Fibroblast of lung (primary cell): ENCODE results near the gene ARVCF. TPM values are rescaled to one million over a fixed set of nuclear protein-coding genes. Genes with fewer than 3 reads are reported as not detected.

Experiments
- DNase-seq, 2 donors: peaks; one replicate each; pipeline versions ENCODE4 v3.0.0 to v3.0.0-alpha.2; 2010; ENCODE audit warnings: low read depth in 2 of 2
- H2AFZ ChIP-seq: 2 replicates; pipeline ENCODE4 v1.5.1; 2012; ENCODE audit warnings: low read length, control low read depth, inconsistent platforms
- H3K27ac ChIP-seq: 2 replicates; pipeline ENCODE4 v1.5.1; 2011; ENCODE audit warnings: low read length, control low read depth; ENCODE audit not compliant: insufficient read depth
- H3K27me3 ChIP-seq: 2 replicates; pipeline ENCODE4 v1.5.1; 2011; ENCODE audit warnings: mild to moderate bottlenecking, low read length; ENCODE audit not compliant: control insufficient read depth, insufficient read depth
- H3K36me3 ChIP-seq: 2 replicates; pipeline ENCODE4 v1.5.1; 2011; ENCODE audit warnings: low read length; ENCODE audit not compliant: control insufficient read depth, insufficient read depth
- H3K4me1 ChIP-seq: 2 replicates; pipeline ENCODE4 v1.5.1; 2011; ENCODE audit warnings: low read length; ENCODE audit not compliant: control insufficient read depth, insufficient read depth; ENCODE audit errors: extremely low read depth
- H3K4me2 ChIP-seq: 2 replicates; pipeline ENCODE4 v1.5.1; 2011; ENCODE audit warnings: low read length, control low read depth; ENCODE audit not compliant: insufficient read depth; ENCODE audit errors: extremely low read depth
- H3K4me3 ChIP-seq, 4 experiments: fragments of 200-600 bp in 1 of 4; sonication (generic) in 1 of 4; replicated peaks in 1 of 4; 2 replicates each; pipeline ENCODE4 v1.5.1; 2011 to 2016; ENCODE audit warnings: low read length in 4 of 4, low read depth in 3 of 4, mild to moderate bottlenecking in 3 of 4, control low read depth in 2 of 4, inconsistent platforms in 1 of 4, mixed read lengths in 1 of 4; ENCODE audit not compliant: insufficient read depth in 1 of 4; ENCODE audit errors: control extremely low read depth in 1 of 4
- H3K79me2 ChIP-seq: 2 replicates; pipeline ENCODE4 v1.5.1; 2012; ENCODE audit warnings: mild to moderate bottlenecking, low read length, inconsistent platforms; ENCODE audit not compliant: control insufficient read depth, insufficient read depth
- H3K9ac ChIP-seq: 2 replicates; pipeline ENCODE4 v1.5.1; 2011; ENCODE audit warnings: mild to moderate bottlenecking, low read length, control low read depth; ENCODE audit not compliant: insufficient read depth
- H3K9me3 ChIP-seq: 2 replicates; pipeline ENCODE4 v1.5.1; 2012; ENCODE audit warnings: low read depth, low read length; ENCODE audit not compliant: control insufficient read depth, insufficient read depth
- H4K20me1 ChIP-seq: 2 replicates; pipeline ENCODE4 v1.5.1; 2011; ENCODE audit warnings: low read length; ENCODE audit not compliant: control insufficient read depth, insufficient read depth; ENCODE audit errors: extremely low read depth
- EZH2 ChIP-seq: IDR thresholded peaks from 2 replicates; pipeline ENCODE4 v1.5.1; 2012; ENCODE audit warnings: low read length, control low read depth, mild to moderate bottlenecking; ENCODE audit errors: missing control alignments
- polyA plus RNA-seq, 2 donors: library from polyadenylated mRNA; depleted of rRNA in 1 of 2; stranded (reverse) in 1 of 2; unstranded in 1 of 2; fragments of >200 nt; gene quantifications; 2 replicates each; pipeline ENCODE4 v1.2.1, GENCODE V29; 2011 to 2012; ENCODE audit warnings: missing spikeins in 1 of 2
- total RNA-seq: library from RNA; depleted of rRNA; stranded (reverse); fragments of >200 nt; gene quantifications from 2 replicates; pipeline ENCODE4 v1.2.1, GENCODE V29; 2014
- TF ChIP-seq, protein P1 (sequence below), 2 donors: IDR thresholded peaks in 1 of 2; conservative IDR thresholded peaks in 1 of 2; 1 replicate in 1 of 2; 2 replicates in 1 of 2; pipeline ENCODE4 v1.5.1; 2011 to 2012; ENCODE audit warnings: low read length in 2 of 2, control low read depth in 1 of 2, inconsistent platforms in 1 of 2, low read depth in 1 of 2, mild to moderate bottlenecking in 1 of 2

Gene ARVCF
- total and polyA plus RNA-seq, 2 donors (not counting 1 experiment from before 2014, with no cell fraction given): 2.0 to 15.7 TPM

- Histone ChIP-seq H3K79me2 (peaks cover 1% of the 10 kb centered on the region), H3K9me3 (no peaks in the 10 kb centered on the region), H3K27me3 (no peaks in the 10 kb centered on the region), H2AFZ (no peak overlapping the region), H3K27ac (no peak overlapping the region), H3K4me2 (no peak overlapping the region), H3K36me3 (no peaks in the 10 kb centered on the region), H4K20me1 (no peaks in the 10 kb centered on the region), H3K4me1 (no peaks in the 10 kb centered on the region), H3K4me3 (no peak overlapping the region), H3K9ac (no peak overlapping the region)
- TF ChIP-seq, protein P1, sequence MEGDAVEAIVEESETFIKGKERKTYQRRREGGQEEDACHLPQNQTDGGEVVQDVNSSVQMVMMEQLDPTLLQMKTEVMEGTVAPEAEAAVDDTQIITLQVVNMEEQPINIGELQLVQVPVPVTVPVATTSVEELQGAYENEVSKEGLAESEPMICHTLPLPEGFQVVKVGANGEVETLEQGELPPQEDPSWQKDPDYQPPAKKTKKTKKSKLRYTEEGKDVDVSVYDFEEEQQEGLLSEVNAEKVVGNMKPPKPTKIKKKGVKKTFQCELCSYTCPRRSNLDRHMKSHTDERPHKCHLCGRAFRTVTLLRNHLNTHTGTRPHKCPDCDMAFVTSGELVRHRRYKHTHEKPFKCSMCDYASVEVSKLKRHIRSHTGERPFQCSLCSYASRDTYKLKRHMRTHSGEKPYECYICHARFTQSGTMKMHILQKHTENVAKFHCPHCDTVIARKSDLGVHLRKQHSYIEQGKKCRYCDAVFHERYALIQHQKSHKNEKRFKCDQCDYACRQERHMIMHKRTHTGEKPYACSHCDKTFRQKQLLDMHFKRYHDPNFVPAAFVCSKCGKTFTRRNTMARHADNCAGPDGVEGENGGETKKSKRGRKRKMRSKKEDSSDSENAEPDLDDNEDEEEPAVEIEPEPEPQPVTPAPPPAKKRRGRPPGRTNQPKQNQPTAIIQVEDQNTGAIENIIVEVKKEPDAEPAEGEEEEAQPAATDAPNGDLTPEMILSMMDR (conservative IDR thresholded peaks at IDR 0.05 in 1 of 2, IDR thresholded peaks at IDR 0.05 in 1 of 2; ENCODE audit: low read depth in 1 of 2, low read length in 2 of 2): no peak
- TF ChIP-seq EZH2: no peak
- DNase-seq: no peak
Measured at GRCh38 chr22:20029550-20030225, 13.1 kb upstream of the ARVCF start.

- Histone ChIP-seq H2AFZ (no peak overlapping the region), H4K20me1 (no peaks in the 10 kb centered on the region), H3K4me3 (no peak overlapping the region), H3K27me3 (no peaks in the 10 kb centered on the region), H3K9me3 (no peaks in the 10 kb centered on the region), H3K27ac (no peak overlapping the region), H3K36me3 (no peaks in the 10 kb centered on the region), H3K79me2 (peaks cover 1% of the 10 kb centered on the region), H3K9ac (no peak overlapping the region), H3K4me1 (no peaks in the 10 kb centered on the region), H3K4me2 (no peak overlapping the region)
- DNase-seq: no peak
- TF ChIP-seq, protein P1 (conservative IDR thresholded peaks at IDR 0.05 in 1 of 2, IDR thresholded peaks at IDR 0.05 in 1 of 2; ENCODE audit: low read depth in 1 of 2, low read length in 2 of 2): no peak
- no peak for TF ChIP-seq EZH2
Measured at GRCh38 chr22:20028855-20029549, 12.4 kb upstream of the ARVCF start.

DNA sequence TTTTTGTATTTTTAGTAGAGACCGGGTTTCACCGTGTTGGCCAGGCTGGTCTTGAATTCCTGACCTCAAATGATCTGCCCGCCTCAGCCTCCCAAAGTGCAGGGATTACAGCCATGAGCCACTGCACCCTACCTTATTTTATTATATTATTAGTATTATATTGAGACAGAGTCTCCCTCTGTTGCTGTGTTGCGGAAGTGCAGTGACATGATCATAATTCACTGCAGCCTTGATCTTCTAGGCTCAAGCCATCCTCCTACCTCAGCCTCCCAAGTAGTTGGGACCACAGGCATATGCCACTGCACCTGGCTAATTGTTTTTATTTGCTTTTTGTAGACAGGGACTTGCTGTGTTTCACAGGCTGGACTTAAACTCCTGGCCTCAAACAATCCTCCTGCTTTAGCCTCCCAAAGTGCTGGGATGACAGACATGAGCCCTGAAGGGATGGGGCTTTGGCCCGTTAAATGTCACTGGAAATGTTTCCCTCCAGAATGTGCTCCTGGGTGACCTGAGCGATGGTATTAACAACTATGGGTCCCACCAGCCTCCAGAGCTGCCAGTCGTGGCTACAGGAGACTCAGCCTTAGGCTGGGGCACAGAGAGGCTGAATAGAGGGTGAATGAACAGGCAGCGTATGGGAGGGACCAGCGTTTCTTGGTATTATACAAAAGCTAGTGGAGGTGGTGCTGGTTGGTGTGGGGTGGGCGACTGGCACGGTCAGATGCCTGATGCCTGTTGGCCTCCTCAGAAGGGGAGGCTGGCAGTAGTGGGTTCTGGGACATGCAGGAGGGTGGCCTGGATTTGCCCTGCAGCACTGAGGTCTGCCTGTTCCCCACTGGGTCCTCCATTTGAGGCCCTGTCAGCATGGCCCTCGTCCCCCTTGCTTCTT, 11.6 kb upstream of the ARVCF start:
- Histone ChIP-seq H3K9me3 (no peaks in the 10 kb centered on the region), H3K27ac (no peak overlapping the region), H3K36me3 (no peaks in the 10 kb centered on the region), H3K9ac (no peak overlapping the region), H2AFZ (no peak overlapping the region), H3K4me3 (no peak overlapping the region), H3K27me3 (no peaks in the 10 kb centered on the region), H3K4me2 (no peak overlapping the region), H3K4me1 (no peaks in the 10 kb centered on the region), H3K79me2 (peaks cover 1% of the 10 kb centered on the region), H4K20me1 (no peaks in the 10 kb centered on the region)
- TF ChIP-seq, protein P1 (conservative IDR thresholded peaks at IDR 0.05 in 1 of 2, IDR thresholded peaks at IDR 0.05 in 1 of 2; ENCODE audit: low read depth in 1 of 2, low read length in 2 of 2): peak; percentile 24 to 51
- TF ChIP-seq EZH2: no peak
- peak in 1 of 2 donors; percentile 18 for DNase-seq
